ENCODE data around the gene DGKZ.

- TF ChIP-seq CTCF (IDR thresholded peaks at IDR 0.05) (peak in 1 of 6 experiments; percentile 24), POLR2A (IDR thresholded peaks at IDR 0.05) (no peak)
Observed at GRCh38 chr11:46367916-46368267, 20.6 kb downstream of the DGKZ start.
